ENCODE measurements around the gene MICAL2. TPM values are rescaled to one million over a fixed set of nuclear protein-coding genes. Genes with fewer than 3 reads are reported as not detected.

Gene MICAL2
- total RNA-seq, 2 donors from 2014 or later, result 1.5 to 1.9 TPM

DNA sequence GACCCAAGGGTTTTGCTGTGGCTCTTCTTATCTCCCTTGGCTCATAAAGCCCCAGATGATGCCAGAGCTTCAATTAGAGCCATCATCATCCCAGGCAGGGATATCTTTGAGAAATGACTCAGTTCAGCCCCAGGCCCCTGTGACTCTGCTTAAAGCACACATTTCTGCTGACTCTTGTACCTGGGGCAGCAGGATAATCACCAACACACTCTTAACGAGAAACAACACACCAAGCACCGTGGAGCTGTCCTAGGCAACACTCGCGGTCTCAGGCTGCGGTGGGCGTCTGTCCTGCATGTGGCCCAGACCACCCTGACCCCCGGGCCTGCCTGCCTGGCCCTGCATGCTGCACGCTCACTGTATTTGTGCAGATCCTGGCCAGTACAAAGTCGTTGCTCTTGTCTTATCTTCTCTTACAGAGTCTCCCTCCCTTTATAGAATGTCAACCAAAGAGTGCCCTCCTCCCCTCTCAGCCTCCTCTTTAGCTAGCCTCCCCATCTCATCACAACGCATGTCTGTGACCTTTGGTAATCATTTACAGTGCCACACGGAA is 152.8 kb downstream of the MICAL2 start:
- no peaks in the 10 kb centered on the region for H3K9me3 ChIP-seq (ENCODE audit: control insufficient read depth, low read length)
- H3K9ac ChIP-seq (ENCODE audit: extremely low read depth, low read length, poor library complexity, severe bottlenecking), result no peak overlapping the region
- no peak overlapping the region for H3K4me3 Mint-ChIP-seq
- 85% methylated on average over 10 of the region's 11 CpGs; no CpG with 5 or more reads in 1 of the 2 experiments for WGBS, 2 experiments (ENCODE audit: insufficient coverage in 1 of 2, insufficient read length in 1 of 2)
- H3K4me3 ChIP-seq (ENCODE audit: low read length), result no peak overlapping the region
- no peaks in the 10 kb centered on the region for H3K27me3 Mint-ChIP-seq (ENCODE audit: insufficient read depth)
- peaks cover 24% of the 10 kb centered on the region for H3K4me1 Mint-ChIP-seq
- no peaks in the 10 kb centered on the region for H3K36me3 ChIP-seq (ENCODE audit: control insufficient read depth, insufficient read depth, low read length)
- peaks cover 15% of the 10 kb centered on the region for H3K4me1 ChIP-seq (ENCODE audit: control insufficient read depth, insufficient read depth, low read length)
- DNase-seq, result no peak
- no peaks in the 10 kb centered on the region for H3K36me3 Mint-ChIP-seq (ENCODE audit: low read depth)
- no peak overlapping the region for H3K27ac Mint-ChIP-seq
- no peaks in the 10 kb centered on the region for H3K27me3 ChIP-seq (ENCODE audit: control insufficient read depth, insufficient read depth, low read length, poor library complexity, severe bottlenecking)
- TF ChIP-seq, protein P1, sequence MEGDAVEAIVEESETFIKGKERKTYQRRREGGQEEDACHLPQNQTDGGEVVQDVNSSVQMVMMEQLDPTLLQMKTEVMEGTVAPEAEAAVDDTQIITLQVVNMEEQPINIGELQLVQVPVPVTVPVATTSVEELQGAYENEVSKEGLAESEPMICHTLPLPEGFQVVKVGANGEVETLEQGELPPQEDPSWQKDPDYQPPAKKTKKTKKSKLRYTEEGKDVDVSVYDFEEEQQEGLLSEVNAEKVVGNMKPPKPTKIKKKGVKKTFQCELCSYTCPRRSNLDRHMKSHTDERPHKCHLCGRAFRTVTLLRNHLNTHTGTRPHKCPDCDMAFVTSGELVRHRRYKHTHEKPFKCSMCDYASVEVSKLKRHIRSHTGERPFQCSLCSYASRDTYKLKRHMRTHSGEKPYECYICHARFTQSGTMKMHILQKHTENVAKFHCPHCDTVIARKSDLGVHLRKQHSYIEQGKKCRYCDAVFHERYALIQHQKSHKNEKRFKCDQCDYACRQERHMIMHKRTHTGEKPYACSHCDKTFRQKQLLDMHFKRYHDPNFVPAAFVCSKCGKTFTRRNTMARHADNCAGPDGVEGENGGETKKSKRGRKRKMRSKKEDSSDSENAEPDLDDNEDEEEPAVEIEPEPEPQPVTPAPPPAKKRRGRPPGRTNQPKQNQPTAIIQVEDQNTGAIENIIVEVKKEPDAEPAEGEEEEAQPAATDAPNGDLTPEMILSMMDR (conservative IDR thresholded peaks at IDR 0.05), result no peak
- H3K27ac ChIP-seq (ENCODE audit: low read depth, low read length), result no peak overlapping the region
- no peaks in the 10 kb centered on the region for H3K9me3 Mint-ChIP-seq

DNA sequence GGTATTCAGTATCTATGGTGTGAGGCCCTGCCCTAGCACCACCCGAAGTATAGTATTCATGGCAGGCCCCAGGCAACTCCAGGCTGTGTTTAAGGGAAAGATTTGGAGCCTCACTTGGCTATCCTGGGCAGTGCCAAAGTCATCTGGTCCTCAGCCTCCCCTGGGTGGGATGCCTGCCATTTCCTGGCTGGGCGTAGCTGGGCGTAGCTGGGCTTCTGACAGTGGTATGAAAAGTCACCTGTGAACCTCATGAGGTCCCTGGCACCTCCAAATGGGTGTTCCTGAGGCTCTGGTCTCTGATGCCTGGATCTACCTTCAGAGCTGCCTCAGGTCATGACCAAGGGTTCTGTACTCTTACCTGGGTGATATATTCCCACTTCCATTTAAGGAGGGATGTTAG is 154.0 kb downstream of the MICAL2 start:
- Mint-ChIP-seq H3K27me3 (ENCODE audit: insufficient read depth) (no peaks in the 10 kb centered on the region), H3K4me3 (no peak overlapping the region), H3K36me3 (ENCODE audit: low read depth) (no peaks in the 10 kb centered on the region), H3K27ac (no peak overlapping the region), H3K9me3 (no peaks in the 10 kb centered on the region), H3K4me1 (peaks cover 14% of the 10 kb centered on the region)
- Histone ChIP-seq H3K4me1 (ENCODE audit: control insufficient read depth, insufficient read depth, low read length) (peaks cover 15% of the 10 kb centered on the region), H3K27me3 (ENCODE audit: control insufficient read depth, insufficient read depth, low read length, poor library complexity, severe bottlenecking) (no peaks in the 10 kb centered on the region), H3K36me3 (ENCODE audit: control insufficient read depth, insufficient read depth, low read length) (no peaks in the 10 kb centered on the region), H3K27ac (ENCODE audit: low read depth, low read length) (no peak overlapping the region), H3K9ac (ENCODE audit: extremely low read depth, low read length, poor library complexity, severe bottlenecking) (no peak overlapping the region), H3K4me3 (ENCODE audit: low read length) (no peak overlapping the region), H3K9me3 (ENCODE audit: control insufficient read depth, low read length) (no peaks in the 10 kb centered on the region)
- 59 to 67% methylated on average over 3 of the region's 3 CpGs for WGBS, 2 experiments (ENCODE audit: insufficient coverage in 1 of 2, insufficient read length in 1 of 2)
- DNase-seq, result no peak
- TF ChIP-seq, protein P1 (conservative IDR thresholded peaks at IDR 0.05), result no peak

DNA sequence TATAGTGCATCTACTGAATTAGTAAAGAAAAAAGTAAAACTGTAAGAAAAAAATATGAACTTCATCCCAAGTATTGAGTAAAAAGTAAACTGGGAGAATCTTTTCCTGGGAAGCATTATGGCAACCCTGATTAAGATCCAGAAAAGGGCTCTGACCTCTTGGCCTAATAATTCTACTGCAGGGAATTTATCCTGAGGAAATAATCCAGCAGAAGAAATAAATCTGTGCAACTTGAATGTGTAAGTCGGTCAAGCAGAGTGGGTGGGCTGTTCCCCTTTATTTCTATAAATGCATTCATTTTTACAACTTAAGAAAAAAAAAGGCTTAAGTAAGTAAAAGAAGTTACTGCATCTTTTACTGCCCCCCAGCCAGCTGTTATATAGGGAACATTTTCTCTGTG is 155.7 kb downstream of the MICAL2 start:
- WGBS, 2 experiments (ENCODE audit: insufficient coverage in 1 of 2, insufficient read length in 1 of 2), result 100% methylated on average over 1 of the region's 1 CpG; no CpG with 5 or more reads in 1 of the 2 experiments
- no peaks in the 10 kb centered on the region for H3K36me3 Mint-ChIP-seq (ENCODE audit: low read depth)
- Histone ChIP-seq H3K9me3 (ENCODE audit: control insufficient read depth, low read length) (no peaks in the 10 kb centered on the region), H3K36me3 (ENCODE audit: control insufficient read depth, insufficient read depth, low read length) (no peaks in the 10 kb centered on the region), H3K27me3 (ENCODE audit: control insufficient read depth, insufficient read depth, low read length, poor library complexity, severe bottlenecking) (no peaks in the 10 kb centered on the region), H3K4me3 (ENCODE audit: low read length) (no peak overlapping the region), H3K9ac (ENCODE audit: extremely low read depth, low read length, poor library complexity, severe bottlenecking) (no peak overlapping the region), H3K4me1 (ENCODE audit: control insufficient read depth, insufficient read depth, low read length) (no peaks in the 10 kb centered on the region), H3K27ac (ENCODE audit: low read depth, low read length) (no peak overlapping the region)
- no peaks in the 10 kb centered on the region for H3K4me1 Mint-ChIP-seq
- no peaks in the 10 kb centered on the region for H3K27me3 Mint-ChIP-seq (ENCODE audit: insufficient read depth)
- no peak overlapping the region for H3K4me3 Mint-ChIP-seq
- TF ChIP-seq, protein P1 (conservative IDR thresholded peaks at IDR 0.05), result no peak
- no peaks in the 10 kb centered on the region for H3K9me3 Mint-ChIP-seq
- H3K27ac Mint-ChIP-seq, result no peak overlapping the region
- no peak for DNase-seq
